HG02610 (cell line): ENCODE results near the gene SDF2.
"Not testable (repeated sequence)": the region's sequence is repeated elsewhere in the genome, so short reads cannot be mapped to it uniquely, and the experiment has no call there.

Experiments used
- ATAC-seq: cut with Tn5 transposase; IDR thresholded peaks from one replicate; pipeline ENCODE4 v1.9.1; 2021; ENCODE audit warnings: mild to moderate bottlenecking, moderate library complexity; ENCODE audit not compliant: unreplicated experiment

Gene SDF2

GRCh38 chr17:28685366-28685765 is 23.7 kb upstream of the SDF2 start:
- ATAC-seq: no peak

GRCh38 chr17:28684963-28685362 is 23.3 kb upstream of the SDF2 start:
- ATAC-seq: no peak

GRCh38 chr17:28682655-28683054 is 20.9 kb upstream of the SDF2 start:
- ATAC-seq: no peak

GRCh38 chr17:28675980-28676379 is 14.3 kb upstream of the SDF2 start:
- no peak for ATAC-seq

GRCh38 chr17:28675490-28675889 is 13.8 kb upstream of the SDF2 start:
- no peak for ATAC-seq

DNA sequence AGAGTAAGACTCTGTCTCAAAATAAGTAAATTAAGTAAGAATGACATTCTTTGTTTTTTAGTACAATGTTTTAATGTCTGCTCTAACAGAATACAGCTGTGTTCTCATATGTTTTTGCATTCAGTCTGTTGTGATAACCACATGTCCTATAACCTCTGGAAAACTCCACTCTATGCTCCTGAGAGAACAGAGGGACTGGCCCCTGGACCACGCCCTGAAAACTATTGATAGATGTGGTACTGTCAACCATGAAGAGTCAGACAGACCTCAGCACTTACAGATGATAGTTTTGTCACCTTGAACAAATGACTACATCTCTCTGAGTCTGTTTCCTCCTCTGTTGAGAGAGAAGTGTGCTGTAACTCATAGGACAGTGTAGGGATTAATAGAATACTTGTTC is 8.2 kb upstream of the SDF2 start:
- ATAC-seq: no peak

GRCh38 chr17:28667870-28668269 is 6.2 kb upstream of the SDF2 start:
- no peak for ATAC-seq

DNA sequence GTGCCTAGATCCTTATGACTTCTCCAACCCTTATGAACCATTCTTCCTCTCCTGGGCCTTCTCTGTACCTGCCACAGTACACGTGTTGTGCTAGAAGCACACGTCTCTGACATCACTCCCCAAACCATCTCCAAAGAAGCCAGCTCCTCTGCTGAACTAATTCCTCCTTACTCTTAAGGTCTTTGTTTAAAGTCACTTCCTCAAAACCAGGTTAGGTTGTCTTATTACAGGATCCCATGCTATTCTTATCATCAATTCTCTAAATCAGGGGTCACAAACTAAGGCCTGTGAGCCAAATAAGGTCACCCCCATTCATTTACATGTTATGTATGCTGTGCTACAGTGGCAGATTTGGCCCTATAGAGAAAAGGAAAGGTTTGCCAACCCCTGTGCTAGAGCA is 4.3 kb upstream of the SDF2 start:
- no peak for ATAC-seq

- ATAC-seq: no peak
Measured at GRCh38 chr17:28663723-28664122, 2.0 kb upstream of the SDF2 start.

DNA sequence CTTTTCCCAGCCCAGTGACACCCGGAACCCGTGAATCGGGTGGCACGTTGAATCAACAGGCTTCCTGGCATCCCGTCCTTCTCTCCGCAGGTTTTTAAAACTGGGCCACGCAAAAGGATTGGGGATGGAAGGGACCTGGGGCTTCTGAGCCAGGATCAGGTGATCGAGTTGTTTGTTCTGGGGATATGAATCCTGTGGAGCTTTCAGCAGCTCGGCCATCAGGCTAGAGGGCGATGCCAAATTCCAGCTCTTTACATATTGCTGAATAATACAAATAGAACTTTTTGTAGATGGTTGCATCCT is 772 bp upstream of the SDF2 start:
- ATAC-seq: no peak

GRCh38 chr17:28659497-28659881 is 2.2 kb downstream of the SDF2 start:
- not testable (repeated sequence) for ATAC-seq

GRCh38 chr17:28658766-28659496 is 2.8 kb downstream of the SDF2 start:
- not testable (repeated sequence) for ATAC-seq

GRCh38 chr17:28658342-28658741 is 3.4 kb downstream of the SDF2 start:
- not testable (repeated sequence) for ATAC-seq

DNA sequence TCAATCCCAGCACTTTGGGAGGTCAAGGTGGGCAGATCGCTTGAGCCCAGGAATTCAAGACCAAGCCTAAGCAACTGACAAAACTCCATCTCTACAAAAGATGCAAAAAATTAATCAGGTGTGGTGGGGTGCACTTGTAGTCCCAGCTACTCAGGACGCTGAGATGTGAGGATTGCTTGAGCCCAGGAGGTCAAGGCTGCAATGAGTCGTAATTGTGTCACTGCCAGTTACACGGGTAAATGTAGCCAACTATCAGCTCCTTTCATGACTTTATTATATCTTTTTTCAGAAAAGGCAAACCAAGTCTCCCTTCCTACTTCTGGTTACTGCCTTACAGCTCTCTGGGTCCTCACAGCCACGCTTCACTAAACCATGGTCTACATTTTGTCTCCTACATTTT is 4.0 kb downstream of the SDF2 start:
- no peak for ATAC-seq

DNA sequence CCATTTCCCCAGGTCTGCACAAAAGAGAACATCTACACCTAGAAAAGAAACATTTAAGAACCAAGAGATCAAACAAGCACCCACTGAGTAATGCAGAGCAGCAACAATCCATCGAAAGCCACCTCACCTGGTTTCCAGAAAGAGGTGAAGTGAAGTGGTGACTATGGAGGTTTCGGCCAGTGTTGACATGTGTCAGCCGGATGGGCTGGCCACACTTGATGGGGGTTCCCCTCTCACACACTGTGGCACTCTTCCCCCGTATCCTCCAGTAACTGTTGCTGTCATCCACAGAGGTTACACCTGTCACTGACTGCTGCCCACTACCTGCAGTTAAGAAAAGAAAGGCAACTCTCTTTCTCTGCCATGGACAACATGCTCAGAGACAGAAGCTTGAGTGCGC is 6.5 kb downstream of the SDF2 start:
- ATAC-seq: no peak

DNA sequence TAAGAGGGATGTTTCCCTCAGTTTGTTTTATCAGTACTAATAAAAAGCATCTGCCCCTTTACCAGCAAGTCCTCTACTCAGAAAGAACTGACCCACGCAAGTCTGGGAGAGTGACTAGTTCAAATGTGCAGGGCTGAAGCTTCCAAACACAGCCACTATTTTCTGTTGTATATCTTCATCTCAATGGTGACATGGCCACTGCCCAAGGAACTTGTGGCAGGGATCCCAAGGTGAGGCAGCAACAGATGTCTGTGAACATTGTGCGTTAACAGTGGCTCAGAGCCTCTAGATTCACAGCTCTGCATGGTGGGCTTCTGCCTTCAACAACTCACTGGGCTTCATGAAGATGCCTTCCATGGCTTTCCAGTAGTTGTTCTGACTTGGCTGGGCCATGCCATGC is 13.0 kb downstream of the SDF2 start:
- ATAC-seq: no peak

DNA sequence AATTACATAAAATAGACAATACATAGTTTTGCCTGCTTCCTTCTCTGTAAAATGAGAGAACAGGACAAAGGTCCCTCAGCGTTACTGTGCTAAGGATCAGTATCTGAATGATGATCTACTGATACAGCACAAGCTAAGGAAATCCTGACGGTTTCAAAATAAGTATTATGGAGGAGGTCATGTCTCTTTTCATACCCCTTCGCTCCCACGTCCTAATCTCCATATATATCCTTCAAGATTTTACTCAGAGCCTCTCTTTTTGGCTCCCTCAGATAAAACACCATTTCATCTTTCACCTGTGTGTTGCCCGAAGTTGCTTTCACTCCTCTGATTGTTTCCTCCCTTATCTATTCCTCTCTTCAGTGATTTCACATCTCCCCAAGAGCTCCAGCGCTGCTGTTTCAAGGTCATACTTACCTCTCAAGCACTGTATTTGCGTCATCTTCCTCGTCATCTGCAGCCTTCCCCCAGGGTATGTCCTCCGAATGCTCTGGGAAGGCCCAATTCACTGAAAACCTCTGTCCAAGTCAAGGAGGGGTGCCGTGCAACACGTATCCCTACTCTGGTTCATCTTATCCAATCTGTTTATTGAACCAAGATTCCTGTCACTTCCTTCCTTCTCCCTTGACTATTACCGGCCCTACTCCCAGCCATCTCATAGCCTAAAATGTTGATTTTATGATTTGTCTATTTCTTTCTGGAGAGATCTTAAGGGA is 15.5 kb downstream of the SDF2 start:
- no peak for ATAC-seq

- ATAC-seq: no peak
Measured at GRCh38 chr17:28645576-28645939, 16.1 kb downstream of the SDF2 start.

GRCh38 chr17:28644787-28645575 is 16.7 kb downstream of the SDF2 start, which contains the start of gene BLTP2:
Gene BLTP2, minus strand, starts transcription at chr17:28645158. Its CDS starts 102 bp downstream, at chr17:28645056.
- peak; percentile 92 for ATAC-seq

DNA sequence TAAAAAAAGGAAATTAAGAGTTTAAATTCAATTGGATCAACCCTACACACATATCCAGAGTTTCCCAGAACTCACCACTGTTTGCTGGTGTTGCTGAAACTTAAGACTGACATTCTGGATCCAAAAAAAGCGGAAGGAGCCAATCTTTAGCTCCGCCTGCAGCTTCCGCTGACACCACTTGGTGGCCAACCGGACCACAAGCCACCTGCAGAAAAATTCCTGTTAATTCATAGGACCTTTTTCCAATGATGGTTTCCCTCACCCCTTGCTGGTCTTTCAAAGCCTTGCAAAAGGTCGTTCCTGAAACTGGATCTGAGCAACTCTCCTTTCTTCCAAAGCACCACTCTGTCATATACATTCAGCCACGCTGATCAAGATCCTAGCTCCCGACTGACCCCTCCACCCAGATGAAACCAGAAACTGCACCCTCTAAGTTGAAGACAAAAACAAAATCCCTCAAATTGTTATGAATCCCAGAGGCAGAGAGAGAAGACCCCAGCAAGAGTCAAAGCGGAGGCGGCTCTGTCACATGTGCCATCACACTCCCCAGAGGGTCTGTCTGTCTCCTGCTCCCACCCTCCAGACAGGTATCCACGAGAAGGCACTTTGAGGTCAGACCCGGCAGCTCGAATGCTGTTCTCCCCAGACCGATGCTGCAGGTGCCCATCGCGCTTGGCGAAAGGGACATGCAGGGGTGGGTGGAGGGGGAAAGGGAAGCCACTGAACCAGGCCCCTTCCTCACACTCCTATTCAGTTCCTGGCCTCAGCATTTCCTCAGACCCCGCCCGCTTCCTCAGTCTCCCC is 17.5 kb downstream of the SDF2 start:
- ATAC-seq: no peak

- ATAC-seq: no peak
Measured at GRCh38 chr17:28641579-28641978, 20.1 kb downstream of the SDF2 start.
